ENCODE data around the gene ZBTB21.

The ZBTB21 gene

DNA sequence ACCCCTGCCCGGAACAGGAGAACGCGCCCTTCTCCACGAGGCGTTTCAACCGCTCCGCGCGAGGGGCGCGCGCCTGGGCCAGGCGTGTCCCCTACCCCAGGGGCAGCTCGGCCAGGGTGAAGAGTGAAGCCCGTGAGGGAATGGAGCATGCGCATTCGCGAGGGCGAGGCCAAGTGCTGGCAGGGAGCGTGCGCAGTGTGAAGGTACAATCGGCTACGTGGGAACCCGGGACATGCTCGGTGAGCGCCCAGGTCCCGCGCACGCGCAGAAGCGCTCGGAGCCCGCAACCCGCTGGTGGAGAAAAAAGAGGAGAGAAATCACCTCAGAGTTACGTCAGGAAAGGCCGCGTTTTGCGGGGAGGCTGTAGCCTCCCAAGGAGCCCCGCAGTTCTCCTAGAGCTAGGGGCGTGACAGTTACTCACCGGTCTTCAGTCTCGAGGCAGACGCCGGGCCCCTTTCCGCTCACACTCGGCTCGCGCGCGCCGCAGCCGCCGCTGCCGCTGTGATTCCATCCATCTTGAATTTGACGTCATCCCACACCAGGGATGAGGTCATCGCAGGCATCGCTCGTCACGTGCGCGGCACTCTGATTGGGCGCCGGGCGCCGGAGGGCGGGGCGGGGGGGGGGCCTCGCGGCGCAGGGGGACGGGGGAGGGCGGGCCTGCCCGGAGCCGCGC is at the start of gene ZBTB21:
Gene ZBTB21, minus strand, starts transcription at position 530 of the 676 bp plus-strand sequence. CDS start 16,265 bp downstream, outside the sequence.
- peak; percentile 95 for DNase-seq

DNA sequence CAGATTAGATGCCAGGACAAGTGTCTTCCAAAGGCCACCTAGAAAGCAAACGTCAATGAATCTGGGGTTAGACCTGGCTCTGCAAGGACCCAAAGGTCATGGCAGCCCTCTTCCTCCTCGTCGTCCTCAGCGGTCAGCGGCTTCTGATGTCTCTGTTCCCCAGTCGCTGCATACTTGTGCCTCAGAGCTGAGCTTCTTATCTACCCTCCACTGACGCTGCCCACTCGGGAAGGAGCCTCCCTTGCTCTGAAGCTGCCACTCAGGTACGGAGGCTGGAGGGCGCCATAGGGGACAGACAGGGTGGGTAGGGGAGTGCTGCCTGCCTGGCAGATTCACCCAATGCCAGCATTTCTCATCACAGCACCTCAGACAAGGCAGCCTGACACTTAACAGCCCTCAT is 49.6 kb upstream of the ZBTB21 start:
- DNase-seq = no peak

DNA sequence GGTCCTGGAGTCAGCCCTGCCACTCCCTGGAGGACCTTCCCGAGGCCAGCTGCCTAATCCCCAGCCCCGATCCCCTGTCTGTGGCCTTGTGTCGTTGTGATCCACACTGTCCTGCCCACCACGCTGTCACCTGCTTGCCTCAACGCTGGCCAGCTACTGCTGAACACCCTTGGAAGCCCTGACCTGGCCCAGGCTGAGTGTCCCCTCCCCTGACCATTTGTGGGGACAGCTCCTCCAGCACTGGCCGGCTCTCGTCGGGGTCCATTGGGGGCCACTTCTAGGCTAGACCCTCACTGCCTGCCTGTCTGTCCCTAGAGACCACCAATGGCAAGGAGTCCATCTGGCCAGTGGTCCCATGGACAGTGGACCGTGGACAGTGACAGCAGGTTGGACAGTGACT is 49.0 kb upstream of the ZBTB21 start:
- DNase-seq = no peak

DNA sequence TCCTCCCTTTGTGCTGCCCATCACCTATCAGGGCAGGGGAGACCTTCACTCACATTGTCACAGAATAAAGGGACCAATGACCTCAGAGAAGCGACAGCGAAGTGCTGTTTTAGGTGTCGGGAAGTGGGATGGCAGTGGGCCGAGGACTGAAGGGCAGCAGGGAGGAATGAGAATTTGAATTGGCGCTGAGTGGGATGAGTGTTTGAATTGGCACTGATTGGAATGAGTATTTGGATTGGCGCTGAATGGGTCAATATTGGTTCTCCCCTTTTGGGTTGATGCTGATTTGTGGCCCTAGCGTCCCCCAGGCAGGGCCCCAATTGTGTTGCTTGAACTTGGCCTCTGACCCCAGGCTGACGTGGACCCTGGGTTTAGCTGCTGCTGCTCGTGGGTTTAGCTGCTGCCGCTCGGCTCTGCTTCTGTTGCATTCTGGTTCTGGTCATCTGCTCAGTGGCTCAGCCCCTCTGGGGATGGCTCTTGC is 48.5 kb upstream of the ZBTB21 start:
- no peak for DNase-seq

DNA sequence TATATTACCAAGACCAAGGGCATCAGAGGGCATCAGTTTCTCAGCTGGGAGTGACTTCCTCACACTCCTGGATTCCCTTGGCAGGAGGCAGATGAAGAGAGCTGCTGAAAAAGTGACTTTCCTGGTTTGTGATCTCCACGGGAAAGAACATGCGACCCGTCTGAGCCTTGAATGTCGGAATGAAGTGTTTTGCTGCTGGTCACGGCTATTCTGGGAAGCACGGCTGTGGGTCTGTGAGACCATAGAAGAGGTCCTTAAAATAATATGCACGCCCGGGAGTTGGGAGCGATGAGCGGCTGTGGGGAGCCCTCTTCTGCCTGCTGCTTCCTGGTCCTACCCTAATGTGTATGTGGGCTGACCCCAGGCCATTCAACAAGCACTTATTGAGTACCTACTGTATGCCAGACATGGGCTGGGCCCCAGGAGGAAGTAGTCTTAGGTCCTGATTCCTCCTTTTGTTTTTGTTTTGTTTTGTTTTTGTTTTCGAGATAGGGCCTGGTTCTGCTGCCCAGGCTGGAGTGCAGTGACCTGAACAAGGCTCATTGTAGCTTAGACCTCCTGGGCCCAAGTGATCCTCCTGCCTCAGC is 47.8 kb upstream of the ZBTB21 start:
- DNase-seq = no peak

DNA sequence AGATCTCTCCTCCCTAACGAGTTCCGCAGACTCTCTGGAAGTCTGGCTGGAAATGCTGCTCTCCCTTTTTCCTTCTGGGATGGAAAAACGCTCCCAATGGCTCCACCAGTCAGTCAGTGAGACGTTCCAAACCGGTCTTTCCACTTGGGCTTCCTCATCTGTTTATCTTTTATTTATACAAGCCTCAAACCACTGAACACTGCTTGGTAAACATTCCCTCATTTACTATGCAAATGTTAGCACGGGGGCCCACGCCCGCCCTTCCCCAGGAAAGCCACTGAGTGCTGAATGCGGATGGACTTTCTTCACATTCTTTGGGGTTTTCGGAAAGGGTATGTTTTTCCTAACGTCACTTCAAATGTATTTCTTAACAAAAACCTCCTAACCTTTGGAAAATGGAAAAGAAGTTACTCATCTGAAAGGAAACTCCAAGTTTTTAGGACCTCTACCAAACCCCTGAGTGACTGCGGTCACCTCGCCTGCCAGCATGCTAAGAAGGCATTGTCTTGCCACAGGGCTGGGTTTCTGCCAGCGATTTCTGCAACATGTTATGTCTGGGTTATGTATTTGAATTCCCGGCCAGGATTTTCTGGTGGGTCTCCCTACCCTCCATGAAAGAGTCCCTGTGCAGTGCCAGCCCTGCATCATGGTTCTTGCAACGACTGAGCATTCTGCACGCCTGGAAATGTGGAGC is 47.0 kb upstream of the ZBTB21 start:
- DNase-seq = no peak

DNA sequence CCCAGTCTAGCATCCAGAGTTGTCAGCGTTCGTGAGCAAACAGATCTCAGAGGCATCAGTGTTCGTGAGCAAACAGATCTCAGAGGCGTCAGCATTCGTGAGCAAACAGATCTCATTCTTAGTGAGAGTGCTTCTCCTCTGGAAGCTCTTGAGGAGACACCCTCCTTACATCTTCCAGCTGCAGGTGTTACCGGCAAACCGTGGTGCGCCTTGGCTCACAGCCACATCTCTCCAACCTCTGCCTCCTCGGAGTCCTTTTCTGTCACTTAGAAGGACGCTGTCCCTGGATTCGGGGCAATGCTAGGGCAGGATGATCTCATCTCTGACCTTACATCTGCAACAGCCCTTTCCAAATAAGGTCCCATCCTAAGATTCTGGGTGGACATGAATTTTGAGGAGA is 46.3 kb upstream of the ZBTB21 start:
- no peak for DNase-seq

DNA sequence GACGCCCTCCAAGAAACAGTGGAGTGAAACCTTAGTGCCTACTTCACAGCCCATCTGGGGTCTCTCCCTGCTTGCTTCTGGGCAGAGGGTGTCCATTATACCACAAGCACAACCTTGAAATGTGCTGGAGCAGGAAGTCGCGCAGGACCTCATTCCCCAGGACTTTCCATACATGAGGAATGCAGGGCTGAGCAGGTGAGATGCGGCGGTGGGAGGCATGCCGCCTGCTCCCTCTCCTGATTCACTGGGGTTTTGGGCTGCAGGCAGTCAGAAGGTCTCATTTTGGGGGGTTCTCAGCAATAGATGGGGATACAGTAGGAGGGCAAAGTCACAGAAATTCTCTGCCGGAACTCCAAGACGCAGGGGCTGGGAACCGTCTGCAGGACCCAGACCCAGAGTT is 45.3 kb upstream of the ZBTB21 start:
- no peak for DNase-seq

DNA sequence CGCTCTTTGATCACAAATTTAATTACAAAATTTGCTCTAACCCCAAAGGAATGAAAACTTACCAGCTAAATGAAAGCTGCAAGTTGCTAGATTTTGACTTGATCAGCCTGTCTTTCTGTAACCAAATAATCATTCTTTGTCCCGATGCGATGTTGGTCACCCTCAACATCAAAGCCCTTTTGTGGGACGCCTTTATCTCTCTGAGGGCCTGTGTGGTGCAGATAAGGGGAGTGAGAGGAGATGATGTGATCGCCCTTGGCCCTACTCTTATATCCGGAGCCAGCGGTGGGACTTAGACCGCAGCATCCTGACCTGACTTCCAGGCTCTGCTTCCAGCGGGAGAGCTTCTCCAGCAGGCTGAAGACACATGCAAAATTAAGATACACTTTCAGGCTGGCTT is 41.6 kb upstream of the ZBTB21 start:
- DNase-seq = no peak

DNA sequence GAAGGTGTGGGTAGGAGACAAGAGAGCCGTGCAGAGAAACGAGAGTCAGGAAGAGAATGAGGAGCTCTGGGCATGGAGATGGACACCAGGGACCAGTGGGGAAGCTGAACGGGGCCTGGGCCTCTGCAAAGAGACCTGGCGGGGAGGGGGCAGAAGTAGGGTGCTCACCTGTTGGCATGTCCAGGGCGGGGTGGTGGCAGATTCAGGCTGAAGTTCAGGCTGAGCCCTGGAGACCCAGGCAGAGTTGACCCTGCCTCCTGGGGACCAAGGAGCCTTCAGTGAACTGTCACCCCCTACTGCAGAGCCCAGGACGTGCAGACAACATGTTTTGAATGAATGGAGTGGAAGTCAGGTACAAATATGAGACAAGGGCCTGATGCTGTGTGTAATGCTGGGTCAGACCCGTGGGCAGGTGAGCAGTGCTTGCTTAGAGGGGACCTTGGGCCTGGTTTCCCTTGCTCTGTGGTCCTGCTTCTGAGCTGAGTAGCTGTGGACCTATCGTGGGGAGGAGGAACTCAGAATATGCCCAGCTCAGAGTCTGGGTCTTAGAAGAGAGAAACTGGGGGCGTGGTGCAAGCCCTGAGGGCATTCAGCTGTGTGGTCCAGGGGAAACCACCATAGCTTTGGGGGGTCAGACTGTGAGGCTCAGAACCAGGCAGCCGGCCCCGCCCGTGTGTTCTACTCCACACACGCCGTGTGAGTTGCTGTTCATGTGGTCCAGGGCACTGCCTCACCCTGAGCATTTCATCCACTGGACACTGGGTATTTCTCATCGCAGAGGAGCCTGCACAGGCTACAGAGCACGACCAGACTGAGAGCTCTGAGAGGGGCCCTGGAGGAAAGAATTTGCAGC is 39.6 kb upstream of the ZBTB21 start:
- DNase-seq = no peak

DNA sequence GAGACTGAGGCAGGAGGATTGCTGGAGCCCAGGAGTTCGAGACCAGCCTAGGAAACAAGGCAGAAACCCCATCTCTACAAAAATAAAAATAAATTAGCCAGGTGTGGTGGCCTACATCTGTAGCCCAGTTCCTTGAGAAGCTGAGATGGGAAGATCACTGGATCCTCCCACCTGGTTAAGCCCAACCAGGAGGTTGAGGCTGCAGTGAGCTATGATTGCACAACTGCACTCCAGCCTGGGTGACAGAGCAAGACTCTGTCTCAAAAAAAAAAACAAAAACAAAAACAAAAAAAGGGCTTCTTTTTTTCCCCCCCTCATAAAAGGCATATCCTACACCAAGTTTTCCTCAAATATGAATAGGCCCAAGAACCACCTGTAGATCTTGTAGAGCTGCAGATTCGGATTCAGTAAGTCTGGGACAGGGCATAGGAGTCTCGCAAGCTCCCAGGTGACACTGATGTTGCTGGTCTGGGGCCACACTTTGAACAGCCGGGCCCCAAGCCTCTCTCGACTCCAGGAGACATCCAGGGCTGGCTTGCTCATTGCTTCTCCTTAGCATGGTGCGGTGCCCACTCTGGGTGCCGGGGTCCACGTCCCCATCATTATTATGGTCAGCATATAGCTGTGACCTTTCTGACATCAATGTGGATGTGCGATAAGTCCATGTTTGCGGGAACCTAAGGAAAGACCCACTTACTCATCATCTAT is 38.9 kb upstream of the ZBTB21 start:
- DNase-seq = no peak

DNA sequence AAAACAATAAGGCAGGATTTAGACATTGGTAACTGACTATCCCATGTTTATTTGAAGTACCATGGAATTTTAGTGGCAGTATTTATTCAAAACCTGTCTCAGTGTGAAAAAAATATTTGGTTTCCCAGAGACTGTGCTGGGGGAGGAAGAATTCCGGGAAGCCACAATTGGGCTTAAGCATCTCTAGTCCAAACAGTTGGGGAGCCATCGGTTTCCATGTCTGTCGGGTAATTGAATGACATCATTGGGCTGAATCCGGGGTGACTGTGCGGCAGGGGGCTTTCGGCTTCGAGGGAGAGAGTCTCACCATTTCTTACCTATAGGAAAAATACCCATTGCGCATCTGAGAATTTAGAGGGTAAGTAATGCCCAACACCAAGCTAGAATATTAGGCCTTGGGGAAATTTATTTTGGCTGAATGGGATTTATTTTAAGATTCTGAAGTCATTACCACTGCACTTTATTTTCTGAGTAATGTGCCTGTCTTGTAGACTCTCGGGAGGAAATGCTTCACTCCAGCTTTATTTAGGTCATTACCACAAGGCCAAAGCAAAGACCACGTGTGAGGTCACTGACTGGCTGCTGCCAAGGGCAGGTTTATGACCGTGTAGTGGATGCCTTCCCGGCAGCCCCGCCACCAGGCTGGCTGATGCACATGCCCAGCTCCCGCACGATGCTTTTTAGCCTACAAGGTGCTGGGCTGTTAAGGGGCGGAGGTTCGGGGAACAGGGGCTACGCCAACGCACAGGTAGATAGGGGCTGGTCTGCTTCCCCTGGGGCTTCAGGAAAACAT is 37.9 kb upstream of the ZBTB21 start:
- peak; percentile 56 for DNase-seq

DNA sequence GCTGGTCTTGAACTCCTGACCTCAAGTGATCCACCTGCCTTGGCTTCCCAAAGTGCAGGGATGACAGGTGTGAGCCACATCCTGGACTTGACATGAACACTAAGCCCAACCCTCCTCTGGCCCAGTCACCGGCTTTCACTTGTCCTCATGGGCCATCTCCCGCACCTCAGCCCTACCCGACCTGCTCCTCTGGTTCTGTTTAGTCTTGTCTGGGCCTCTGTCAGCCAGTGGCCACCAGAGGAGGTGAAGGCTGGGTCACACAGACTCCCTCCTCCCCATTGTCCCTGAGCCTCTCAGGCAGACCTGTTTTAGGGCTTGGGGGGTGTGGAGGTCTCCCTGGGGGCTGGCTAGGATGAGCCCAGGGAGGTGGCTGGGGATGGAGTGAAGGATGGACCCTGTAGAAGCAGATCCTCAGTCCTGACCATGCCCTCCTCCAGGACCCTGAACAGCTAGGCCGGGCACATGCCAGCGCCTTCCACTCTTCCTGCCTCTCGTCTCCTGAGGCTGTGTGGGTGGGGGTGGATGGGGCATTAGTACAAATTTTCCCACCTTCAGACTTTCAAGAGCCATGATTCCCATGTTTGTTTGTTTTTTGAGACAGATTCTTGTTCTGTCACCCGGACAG is 34.8 kb upstream of the ZBTB21 start:
- no peak for DNase-seq

DNA sequence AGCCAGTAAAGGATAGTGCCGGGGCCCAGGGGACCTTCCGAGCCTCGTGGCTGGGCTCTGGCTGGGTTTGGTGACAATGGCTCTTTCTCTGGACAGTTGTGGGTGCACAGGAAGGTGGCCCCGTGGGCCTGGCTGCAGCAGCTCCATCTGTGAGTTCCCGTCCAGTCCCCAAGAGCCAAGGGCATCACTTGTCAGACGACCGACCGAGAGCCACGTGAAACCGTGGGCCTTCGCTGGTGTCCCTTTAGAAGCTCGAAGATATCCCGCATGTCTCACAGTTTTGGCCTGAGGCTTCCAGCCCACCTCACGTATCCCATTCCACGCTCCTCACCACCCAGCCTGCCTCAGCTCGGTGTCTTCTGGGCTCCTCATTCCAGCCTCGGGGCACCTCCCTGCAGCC is 33.8 kb upstream of the ZBTB21 start:
- DNase-seq = no peak

DNA sequence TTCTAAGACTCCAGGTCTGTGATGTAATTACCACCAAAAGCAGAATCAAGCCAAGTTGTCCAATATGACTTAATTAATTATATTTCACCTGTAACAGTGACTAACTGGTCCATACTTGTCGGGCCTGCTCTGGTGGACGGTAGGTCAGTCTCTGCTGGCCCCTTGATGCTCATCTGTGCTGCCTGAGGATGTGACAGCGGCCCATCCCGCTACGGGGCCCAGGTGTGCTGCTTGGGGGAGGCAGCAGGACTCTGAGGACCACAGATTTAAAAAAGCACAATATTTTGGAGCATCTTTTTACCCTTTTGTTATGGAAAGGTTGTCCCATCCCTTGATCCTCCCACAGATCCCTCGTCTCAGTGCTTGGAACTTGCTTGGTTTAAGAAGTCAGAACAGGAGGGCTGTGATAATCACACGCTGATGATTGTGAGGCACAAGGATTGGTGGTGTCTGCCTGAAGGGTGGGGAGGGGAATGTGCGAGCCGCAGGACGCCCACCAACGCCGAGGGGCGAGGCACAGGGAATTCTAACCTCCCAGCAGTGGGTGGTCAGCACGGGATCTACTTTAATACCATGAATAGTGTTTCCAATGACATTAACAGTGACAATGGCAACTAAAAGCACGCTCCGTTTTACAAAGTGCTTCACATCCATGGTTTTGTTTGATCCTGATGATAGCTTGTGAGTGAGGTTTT is 33.2 kb upstream of the ZBTB21 start:
- no peak for DNase-seq

DNA sequence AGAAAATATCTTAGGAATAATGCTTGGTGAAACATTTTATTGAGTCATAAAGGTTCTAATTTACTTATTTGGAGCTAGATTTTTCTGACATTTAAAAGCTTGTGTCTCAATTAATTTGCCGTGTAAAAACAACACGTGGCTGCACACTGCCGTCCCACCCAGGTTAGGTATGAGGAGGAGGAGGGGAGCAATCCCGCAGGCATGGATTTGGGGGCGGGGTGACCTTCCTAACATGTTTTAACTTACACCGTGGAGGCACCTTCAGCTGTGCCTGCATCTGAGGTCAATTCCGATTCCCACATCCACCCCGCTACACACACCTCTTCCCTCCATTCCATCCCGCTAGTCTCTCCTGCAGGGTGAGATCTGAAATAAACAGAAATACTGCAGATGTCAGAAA is 32.5 kb upstream of the ZBTB21 start:
- no peak for DNase-seq

DNA sequence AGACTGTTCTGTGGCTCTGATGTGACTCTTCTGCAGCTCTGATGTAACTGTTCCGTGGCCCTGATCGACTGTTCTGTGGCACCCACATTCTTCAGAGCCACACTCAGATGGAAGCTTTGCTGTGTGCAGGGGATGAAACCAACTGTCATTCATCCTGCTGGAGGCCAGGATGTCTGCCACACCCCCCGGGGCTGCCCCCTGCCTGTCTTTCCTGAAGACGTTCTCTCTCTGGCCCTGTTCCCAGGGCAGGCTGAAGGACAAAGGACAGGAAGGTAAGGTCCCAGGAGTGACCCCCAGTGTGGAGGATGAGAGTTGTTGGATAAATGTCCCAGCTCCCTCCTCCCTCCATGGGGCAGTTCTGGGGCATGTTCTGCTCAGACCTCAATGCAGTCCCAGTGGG is 31.6 kb upstream of the ZBTB21 start:
- no peak for DNase-seq

DNA sequence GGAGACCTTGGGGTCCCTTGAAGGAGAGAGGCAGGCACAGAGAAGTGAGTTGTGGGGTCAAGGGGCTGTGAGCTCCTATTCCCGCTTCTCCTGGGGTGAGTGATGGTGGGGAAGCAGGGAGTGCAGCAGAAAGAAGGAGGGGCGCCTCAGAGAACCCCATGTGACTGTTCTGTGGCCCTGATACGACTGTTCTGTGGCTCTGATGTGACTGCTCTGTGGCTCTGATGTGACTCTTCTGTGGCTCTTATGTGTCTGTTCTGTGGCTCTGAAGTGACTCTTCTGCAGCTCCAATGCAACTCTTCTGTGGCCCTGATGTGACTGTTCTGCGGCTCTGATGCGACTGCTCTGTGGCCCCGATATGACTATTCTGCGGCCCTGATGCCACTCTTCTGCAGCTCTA is 31.1 kb upstream of the ZBTB21 start:
- DNase-seq = no peak

DNA sequence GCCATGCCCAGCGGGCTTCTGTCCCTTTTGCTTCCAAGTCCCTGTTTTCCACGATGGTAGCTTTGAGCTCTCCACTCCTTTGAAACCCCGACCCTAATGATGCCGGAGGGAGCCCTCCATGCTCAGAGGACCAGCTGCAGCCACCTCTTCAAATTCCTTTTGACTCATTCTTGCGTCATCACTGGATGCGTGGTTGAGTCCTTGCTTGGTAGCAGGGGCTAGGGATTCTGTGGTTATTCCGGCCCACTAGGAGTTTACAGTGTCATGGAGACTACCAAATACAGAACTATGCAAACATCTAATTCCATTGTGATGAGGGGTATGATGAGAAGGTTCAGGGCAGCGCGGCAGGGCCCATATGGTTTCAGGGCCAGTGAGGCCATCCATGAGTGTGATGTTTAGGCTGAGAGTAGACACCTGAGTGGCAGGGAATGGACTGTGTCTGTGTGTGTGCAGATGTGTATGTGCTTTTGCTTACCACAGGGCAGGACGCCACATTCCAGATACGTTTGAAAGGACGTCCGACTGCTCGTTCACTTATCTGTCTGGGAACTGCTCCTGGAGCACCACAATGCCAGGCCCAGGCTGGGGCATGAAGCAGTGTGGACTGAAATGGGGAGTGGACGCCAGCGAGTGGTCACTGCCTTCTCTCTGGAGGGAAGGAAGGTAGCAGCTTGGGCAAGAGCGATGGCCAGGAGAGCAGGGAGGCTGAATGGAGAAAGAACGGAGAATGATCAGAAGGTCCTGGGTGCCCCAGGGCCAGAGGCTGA is 30.4 kb upstream of the ZBTB21 start:
- peak; percentile 12 for DNase-seq

DNA sequence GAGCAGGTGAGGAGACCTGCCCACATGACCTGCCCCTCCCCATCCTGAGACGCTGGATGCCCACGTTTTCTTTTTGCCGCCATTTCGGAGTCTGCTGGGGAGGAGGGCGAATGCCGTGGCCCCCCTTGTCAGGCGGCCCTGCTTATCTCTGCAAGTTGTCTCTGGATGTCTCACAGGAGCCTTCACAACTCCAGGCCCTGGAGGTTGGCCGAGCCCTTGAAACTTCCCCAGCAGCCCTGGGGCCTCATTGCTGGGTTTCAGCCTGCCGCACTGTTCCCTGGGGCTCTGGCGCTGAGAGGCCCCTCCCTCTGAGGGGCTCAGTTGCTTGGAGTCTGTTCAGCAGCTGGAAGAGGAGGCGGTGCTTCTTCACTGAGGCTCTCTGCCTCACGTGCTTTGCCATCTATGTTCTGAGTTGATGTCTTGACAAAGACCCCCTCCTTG is 29.8 kb upstream of the ZBTB21 start:
- no peak for DNase-seq
